BJ (cell line): ENCODE measurements around the gene MYL12B. TPM values are rescaled to one million over a fixed set of nuclear protein-coding genes. Genes with fewer than 3 reads are reported as not detected.

ENCODE experiments used
- CTCF ChIA-PET: fragments of 350-600 bp; formaldehyde crosslinking; extraction: SDS; loops from one replicate; lab custom pipeline; 2021; ENCODE audit warnings: antibody characterized with exemption, inconsistent platforms; lab: Yijun Ruan, JAX
- POLR2A ChIA-PET: fragments of 300-600 bp; sonication (Branson Sonifier 250); formaldehyde crosslinking; extraction: SDS; loops from one replicate; lab custom pipeline; 2021; ENCODE audit warnings: antibody characterized with exemption; lab: Charles Lee
- DNase-seq: peaks from one replicate; pipeline ENCODE4 v3.0.0-alpha.2; 2011; ENCODE audit warnings: low read depth
- H3K27me3 ChIP-seq: 2 replicates; pipeline ENCODE4 v1.6.0; 2011; ENCODE audit warnings: low read length; ENCODE audit not compliant: control insufficient read depth, insufficient read depth
- H3K36me3 ChIP-seq: 2 replicates; pipeline ENCODE4 v1.5.1; 2011; ENCODE audit warnings: low read length; ENCODE audit not compliant: control insufficient read depth, insufficient read depth
- H3K4me3 ChIP-seq: 2 replicates; pipeline ENCODE4 v1.5.1; 2011; ENCODE audit warnings: low read depth, mild to moderate bottlenecking, control low read depth, low read length
- polyA plus RNA-seq: library from polyadenylated mRNA; depleted of rRNA; stranded (reverse); fragments of >200 nt; gene quantifications from 2 replicates; pipeline ENCODE4 v1.2.3, GENCODE V29; 2011
- TF ChIP-seq, protein P1 (sequence below): IDR thresholded peaks from 2 replicates; pipeline ENCODE4 v1.5.1; 2011; ENCODE audit warnings: low read depth, mild to moderate bottlenecking, control low read depth, inconsistent platforms, low read length, moderate library complexity; ENCODE audit not compliant: insufficient read depth

MYL12B gene
- polyA plus RNA-seq, 1 experiment: 778 TPM

- Histone ChIP-seq H3K36me3 (no peaks in the 10 kb centered on the region), H3K27me3 (0 out of 2 replicates have a peak, but pooled peaks cover 2% of the 10 kb centered on the region), H3K4me3 (no peak overlapping the region)
- TF ChIP-seq, protein P1, sequence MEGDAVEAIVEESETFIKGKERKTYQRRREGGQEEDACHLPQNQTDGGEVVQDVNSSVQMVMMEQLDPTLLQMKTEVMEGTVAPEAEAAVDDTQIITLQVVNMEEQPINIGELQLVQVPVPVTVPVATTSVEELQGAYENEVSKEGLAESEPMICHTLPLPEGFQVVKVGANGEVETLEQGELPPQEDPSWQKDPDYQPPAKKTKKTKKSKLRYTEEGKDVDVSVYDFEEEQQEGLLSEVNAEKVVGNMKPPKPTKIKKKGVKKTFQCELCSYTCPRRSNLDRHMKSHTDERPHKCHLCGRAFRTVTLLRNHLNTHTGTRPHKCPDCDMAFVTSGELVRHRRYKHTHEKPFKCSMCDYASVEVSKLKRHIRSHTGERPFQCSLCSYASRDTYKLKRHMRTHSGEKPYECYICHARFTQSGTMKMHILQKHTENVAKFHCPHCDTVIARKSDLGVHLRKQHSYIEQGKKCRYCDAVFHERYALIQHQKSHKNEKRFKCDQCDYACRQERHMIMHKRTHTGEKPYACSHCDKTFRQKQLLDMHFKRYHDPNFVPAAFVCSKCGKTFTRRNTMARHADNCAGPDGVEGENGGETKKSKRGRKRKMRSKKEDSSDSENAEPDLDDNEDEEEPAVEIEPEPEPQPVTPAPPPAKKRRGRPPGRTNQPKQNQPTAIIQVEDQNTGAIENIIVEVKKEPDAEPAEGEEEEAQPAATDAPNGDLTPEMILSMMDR: no peak
- CTCF ChIA-PET: no interaction called here
- DNase-seq: no peak
- POLR2A ChIA-PET: no interaction called here
These were observed 31.3 kb upstream of the MYL12B start for GRCh38 chr18:3230401-3231334.

GRCh38 chr18:3233004-3233403, 28.9 kb upstream of the MYL12B start:
- Histone ChIP-seq H3K36me3 (no peaks in the 10 kb centered on the region), H3K4me3 (no peak overlapping the region), H3K27me3 (no peaks in the 10 kb centered on the region)
- ChIA-PET CTCF (no interaction called here), POLR2A (no interaction called here)
- DNase-seq: no peak
- TF ChIP-seq, protein P1: no peak

GRCh38 chr18:3233433-3234168, 28.3 kb upstream of the MYL12B start:
- TF ChIP-seq, protein P1: no peak
- ChIA-PET CTCF (interaction anchor here (0.6 kb wide), 1 partner anchor 307 kb away, joined by 3 read pairs; no protein-coding TSS in a partner anchor), POLR2A (no interaction called here)
- H3K36me3 ChIP-seq: no peaks in the 10 kb centered on the region
- no peak for DNase-seq
- H3K27me3 ChIP-seq: no peaks in the 10 kb centered on the region
- H3K4me3 ChIP-seq: no peak overlapping the region

DNA sequence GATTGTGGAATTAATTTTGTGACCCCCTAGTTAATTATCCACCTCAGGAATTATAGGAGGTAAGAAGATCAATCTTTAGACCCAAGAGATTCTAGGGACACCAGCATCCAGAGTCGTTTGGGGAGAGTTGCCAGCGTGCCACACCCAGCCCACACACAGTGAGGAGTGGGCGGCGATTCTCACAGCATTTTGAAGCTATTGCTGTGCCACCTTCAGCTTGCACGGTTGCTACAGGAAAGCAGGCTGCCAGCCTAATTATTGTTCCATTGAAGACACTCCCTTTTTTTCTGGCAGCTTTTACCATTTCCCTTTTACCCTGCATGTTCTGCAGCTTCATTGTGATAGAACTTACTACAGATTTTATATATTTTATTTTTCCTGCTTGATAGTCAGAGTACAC, 27.5 kb upstream of the MYL12B start:
- ChIA-PET CTCF (interaction anchor here (0.5 to 1.8 kb wide), 2 partner anchors 11 to 12 kb away, joined by 3 to 7 read pairs; no protein-coding TSS in a partner anchor), POLR2A (no interaction called here)
- Histone ChIP-seq H3K36me3 (no peaks in the 10 kb centered on the region), H3K27me3 (no peaks in the 10 kb centered on the region), H3K4me3 (no peak overlapping the region)
- no peak for DNase-seq
- TF ChIP-seq, protein P1: no peak

- Histone ChIP-seq H3K27me3 (no peaks in the 10 kb centered on the region), H3K36me3 (no peaks in the 10 kb centered on the region), H3K4me3 (no peak overlapping the region)
- ChIA-PET CTCF (interaction anchor here (1.8 kb wide), 1 partner anchor 10 kb away, joined by 7 read pairs; no protein-coding TSS in a partner anchor), POLR2A (no interaction called here)
- TF ChIP-seq, protein P1: no peak
- no peak for DNase-seq
These were observed 26.1 kb upstream of the MYL12B start for GRCh38 chr18:3235846-3236245.
